IPS-15b (cell line): ENCODE data around the gene CORIN.
"Not testable (repeated sequence)": the region's sequence is repeated elsewhere in the genome, so short reads cannot be mapped to it uniquely, and the experiment has no call there.

Source experiments
- H3K27me3 ChIP-seq: one replicate; pipeline ENCODE4 v1.6.1; 2013; ENCODE audit warnings: low read length; ENCODE audit not compliant: control insufficient read depth, insufficient read depth
- H3K36me3 ChIP-seq: one replicate; pipeline ENCODE4 v1.6.1; 2013; ENCODE audit warnings: low read length; ENCODE audit not compliant: control insufficient read depth, insufficient read depth
- H3K4me1 ChIP-seq: one replicate; pipeline ENCODE4 v1.6.1; 2013; ENCODE audit warnings: mild to moderate bottlenecking, low read length; ENCODE audit not compliant: control insufficient read depth, insufficient read depth
- H3K4me3 ChIP-seq: one replicate; pipeline ENCODE4 v1.5.1; 2013; ENCODE audit warnings: low read depth, low read length
- H3K9ac ChIP-seq: one replicate; pipeline ENCODE4 v1.6.1; 2013; ENCODE audit warnings: low read depth, mild to moderate bottlenecking, low read length
- H3K9me3 ChIP-seq: one replicate; pipeline ENCODE4 v1.6.1; 2013; ENCODE audit warnings: mild to moderate bottlenecking, low read length; ENCODE audit not compliant: control insufficient read depth, insufficient read depth

Gene CORIN

DNA sequence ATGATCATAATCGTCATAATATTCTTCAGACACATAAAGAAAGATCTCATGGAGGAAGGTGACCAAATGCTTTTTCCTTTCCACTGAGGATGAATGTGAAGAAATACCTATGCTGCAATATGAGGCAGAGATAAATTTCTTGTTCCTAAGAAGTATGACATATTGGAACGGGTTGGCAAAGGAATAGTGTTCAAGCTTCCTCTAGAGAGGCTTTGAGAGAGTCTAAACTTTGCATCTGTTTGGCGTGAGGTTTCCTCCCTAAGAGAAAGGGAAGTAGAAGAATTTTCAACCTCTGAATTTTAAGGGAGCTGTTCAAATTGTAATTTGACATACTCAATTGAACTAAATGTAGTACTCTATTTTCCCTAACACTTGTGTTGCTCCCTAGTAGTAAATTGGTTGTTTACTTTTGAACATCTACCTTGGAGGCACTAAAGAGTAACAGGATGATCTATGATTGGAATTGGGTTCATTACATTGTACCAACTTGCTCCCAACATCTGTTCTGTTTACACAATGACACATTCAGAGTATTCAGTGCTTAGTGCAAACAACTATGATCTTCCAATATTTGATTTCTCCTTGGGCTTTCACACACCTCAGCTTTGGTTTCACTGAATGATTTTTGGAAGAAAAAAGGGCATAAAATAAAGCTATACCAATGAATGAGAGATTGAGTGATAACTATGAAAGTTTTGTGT is 122.0 kb downstream of the CORIN start:
- no peaks in the 10 kb centered on the region for H3K27me3 ChIP-seq
- peaks cover 26% of the 10 kb centered on the region for H3K4me1 ChIP-seq
- H3K9me3 ChIP-seq, result no peaks in the 10 kb centered on the region
- no peak overlapping the region for H3K4me3 ChIP-seq
- H3K9ac ChIP-seq, result no peak overlapping the region
- H3K36me3 ChIP-seq, result no peaks in the 10 kb centered on the region

DNA sequence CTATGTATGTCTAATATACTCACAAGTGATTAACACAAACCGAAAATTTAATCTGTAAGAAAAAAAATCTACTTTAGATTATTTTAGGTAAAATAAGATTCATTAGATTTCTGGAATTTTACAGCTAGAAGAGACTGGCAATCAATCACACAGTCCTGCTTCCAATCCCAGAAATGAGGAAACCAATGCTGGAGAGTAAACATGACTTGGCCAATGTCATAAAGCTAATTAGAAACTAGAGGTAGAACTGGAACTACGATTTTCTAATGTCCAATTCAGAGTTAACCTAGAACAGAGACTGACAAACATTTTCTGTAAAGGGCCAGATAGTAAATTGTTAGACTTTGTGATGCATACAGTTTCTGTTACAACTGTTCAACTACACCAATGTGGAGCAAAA is 123.6 kb downstream of the CORIN start:
- Histone ChIP-seq H3K27me3 (no peaks in the 10 kb centered on the region), H3K9me3 (no peaks in the 10 kb centered on the region), H3K4me3 (no peak overlapping the region), H3K9ac (no peak overlapping the region), H3K36me3 (no peaks in the 10 kb centered on the region), H3K4me1 (peaks cover 26% of the 10 kb centered on the region)

DNA sequence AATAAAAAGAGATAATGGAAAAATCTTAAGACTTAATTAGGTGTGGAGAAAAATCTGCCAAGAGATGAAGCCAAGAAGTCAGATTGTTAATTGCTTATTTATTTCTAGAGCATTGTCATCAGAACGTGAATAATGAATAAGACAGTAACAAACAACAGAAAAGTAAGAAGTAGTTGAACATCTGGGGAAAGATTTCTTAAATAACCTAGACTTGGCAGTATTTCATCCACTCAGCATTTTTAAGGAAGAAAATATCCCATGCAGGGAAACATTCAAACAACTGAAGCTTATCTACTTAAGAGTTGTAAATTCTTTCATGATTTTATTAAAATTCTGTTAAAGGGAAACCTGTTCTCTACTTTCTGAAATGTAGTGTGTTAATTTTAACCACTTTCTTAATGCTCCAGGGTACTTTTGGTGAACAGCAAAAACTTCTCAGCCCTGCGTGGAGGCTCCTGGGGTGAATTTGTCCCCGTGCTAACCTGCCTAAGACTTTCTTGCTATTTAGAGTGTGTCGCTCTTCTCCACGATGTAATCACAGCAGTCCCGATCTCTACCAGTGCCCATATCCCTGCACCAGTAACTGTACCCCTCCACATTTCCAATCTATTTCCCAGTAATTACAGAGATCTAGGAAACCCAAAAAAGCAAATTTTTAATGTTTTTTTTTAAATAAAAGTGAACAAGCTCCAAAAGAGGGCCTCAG is 124.6 kb downstream of the CORIN start:
- Histone ChIP-seq H3K4me3 (no peak overlapping the region), H3K27me3 (no peaks in the 10 kb centered on the region), H3K36me3 (no peaks in the 10 kb centered on the region), H3K4me1 (peaks cover 26% of the 10 kb centered on the region), H3K9ac (no peak overlapping the region), H3K9me3 (no peaks in the 10 kb centered on the region)

DNA sequence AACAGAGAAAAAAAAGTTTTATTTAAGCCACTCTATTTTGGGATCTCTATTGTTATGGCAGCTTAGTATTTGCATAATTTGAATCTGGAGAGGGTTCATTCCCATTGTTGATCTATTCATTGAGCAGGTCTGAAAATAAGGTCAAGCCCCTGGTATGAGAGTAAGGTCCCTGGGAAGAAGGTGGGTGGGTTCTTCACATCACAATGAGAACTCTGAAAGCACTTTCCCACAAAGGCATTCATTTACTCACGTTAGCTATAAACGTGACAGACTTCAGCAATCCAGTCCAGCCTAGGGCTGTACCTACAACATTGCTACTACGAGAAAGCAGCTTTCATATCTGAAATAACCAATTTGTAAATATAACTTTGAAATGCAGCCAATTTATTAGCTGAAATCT is 126.2 kb downstream of the CORIN start:
- Histone ChIP-seq H3K4me3 (no peak overlapping the region), H3K9ac (no peak overlapping the region), H3K36me3 (no peaks in the 10 kb centered on the region), H3K27me3 (no peaks in the 10 kb centered on the region), H3K9me3 (no peaks in the 10 kb centered on the region), H3K4me1 (peaks cover 14% of the 10 kb centered on the region)

DNA sequence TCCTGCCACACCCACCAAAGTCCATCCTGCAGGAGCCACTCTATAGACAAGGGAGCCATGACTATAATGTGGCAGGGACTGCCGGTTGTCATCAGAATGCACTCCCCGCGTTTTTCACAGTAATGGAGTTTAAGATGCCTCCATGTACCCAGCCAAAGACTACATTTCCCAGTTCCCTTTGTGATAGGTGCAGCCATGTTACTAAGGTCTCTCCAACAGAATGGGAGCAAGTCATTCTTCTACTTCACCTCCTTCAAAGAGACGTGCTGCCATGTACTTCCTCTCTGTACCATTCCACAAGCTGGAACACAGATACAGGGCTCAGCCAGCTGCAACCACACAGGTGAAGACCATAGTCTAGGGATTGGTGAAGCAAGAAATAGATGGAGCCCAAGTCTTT is 126.7 kb downstream of the CORIN start:
- no peak overlapping the region for H3K9ac ChIP-seq
- H3K9me3 ChIP-seq, result no peaks in the 10 kb centered on the region
- no peak overlapping the region for H3K4me3 ChIP-seq
- peaks cover 13% of the 10 kb centered on the region for H3K4me1 ChIP-seq
- H3K27me3 ChIP-seq, result no peaks in the 10 kb centered on the region
- H3K36me3 ChIP-seq, result no peaks in the 10 kb centered on the region

DNA sequence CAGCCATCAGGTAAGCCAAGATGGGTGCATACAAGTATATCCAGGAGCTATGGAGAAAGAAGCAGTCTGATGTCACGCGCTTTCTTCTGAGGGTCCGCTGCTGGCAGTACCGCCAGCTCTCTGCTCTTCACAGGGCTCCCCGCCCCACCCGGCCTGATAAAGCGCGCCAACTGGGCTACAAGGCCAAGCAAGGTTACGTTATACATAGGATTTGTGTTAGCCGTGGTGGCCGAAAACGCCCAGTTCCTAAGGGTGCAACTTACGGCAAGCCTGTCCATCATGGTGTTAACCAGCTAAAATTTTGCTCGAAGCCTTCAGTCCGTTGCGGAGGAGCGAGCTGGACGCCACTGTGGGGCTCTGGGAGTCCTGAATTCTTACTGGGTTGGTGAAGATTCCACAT is 131.5 kb downstream of the CORIN start:
- H3K4me3 ChIP-seq, H3K9me3 ChIP-seq, H3K9ac ChIP-seq, H3K27me3 ChIP-seq, H3K36me3 ChIP-seq, H3K4me1 ChIP-seq: not testable (repeated sequence)

DNA sequence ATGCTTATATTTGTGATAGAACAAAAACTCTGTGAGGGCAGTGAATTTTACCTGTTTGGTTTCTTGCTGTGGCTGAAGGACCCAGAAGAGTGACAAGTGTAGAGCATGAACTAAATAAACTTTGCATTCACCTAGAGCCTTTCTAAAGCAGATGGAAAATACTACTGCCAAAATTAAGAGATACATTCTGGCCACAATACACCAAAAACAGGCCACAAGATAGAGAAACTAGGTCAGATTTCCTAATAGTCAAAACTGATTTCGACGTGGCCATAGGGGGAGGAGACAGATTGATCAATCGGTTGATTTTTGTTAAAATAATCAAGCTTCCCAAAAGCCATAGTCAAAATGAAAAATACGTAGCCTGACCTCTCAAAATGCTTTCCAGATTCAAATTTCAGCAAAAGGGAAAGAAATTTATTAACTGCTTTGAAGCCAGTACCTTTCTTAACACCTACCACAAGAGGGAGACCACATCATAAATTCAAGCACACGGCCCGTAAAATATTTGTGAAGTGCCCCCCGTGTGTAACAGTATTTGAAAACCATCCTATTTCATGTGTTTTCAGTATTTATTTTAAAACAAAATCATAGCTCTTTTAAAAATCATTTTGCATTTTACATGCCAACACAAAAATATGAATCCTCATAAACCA is 132.4 kb downstream of the CORIN start:
- Histone ChIP-seq H3K36me3 (no peaks in the 10 kb centered on the region), H3K27me3 (no peaks in the 10 kb centered on the region), H3K9me3 (no peaks in the 10 kb centered on the region), H3K4me3 (no peak overlapping the region), H3K4me1 (peaks cover 3% of the 10 kb centered on the region), H3K9ac (no peak overlapping the region)

DNA sequence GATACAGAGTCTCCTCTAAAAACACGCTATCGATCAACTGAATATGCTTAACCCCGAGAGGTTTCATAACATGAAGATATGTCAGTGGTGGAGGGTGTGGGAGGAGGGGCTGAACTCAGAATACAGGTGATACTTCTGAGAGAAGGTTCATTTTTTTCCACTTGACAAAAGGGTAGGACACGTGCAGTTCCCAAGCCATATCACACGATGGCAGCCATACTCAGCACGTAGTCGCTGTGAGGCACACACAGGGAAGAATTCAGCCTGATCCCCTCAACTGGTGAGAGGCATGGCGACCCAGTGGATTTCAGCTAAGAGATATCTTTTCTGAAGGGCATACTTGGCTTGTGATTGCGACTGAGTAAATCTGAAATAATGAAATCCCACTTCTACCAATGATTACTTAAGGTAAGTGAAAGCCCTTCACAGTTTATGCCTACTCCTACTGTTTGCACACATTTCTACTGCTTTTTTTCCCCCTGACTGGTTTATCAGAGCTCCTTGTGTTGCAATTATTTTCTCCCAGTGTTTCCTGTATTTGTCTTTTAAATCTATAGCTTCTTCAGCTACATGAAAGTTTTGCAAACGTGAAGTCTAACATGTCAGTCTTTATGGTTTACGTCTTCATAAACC is 133.1 kb downstream of the CORIN start:
- H3K4me3 ChIP-seq, result no peak overlapping the region
- H3K9ac ChIP-seq, result no peak overlapping the region
- no peaks in the 10 kb centered on the region for H3K36me3 ChIP-seq
- no peaks in the 10 kb centered on the region for H3K9me3 ChIP-seq
- no peaks in the 10 kb centered on the region for H3K27me3 ChIP-seq
- peaks cover 3% of the 10 kb centered on the region for H3K4me1 ChIP-seq

DNA sequence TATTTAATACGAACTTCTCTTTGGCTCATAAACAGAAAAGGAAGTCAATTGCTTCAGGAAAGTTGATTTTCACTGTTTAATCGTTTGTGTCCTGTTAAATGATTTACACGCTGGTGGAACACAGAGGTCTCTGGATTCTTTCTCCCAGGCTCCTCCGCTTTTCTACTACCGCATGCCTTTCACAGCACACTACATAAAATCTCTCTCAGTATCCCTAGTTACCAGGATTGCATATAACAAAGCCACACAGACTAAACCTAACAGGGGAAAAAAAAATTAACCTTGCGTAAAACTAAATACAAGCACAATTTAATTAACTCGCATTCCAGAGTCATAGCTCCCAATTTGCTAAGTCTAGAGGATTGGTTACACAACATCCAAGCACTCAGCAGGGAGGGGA is 133.9 kb downstream of the CORIN start:
- no peaks in the 10 kb centered on the region for H3K27me3 ChIP-seq
- no peak overlapping the region for H3K9ac ChIP-seq
- no peak overlapping the region for H3K4me3 ChIP-seq
- no peaks in the 10 kb centered on the region for H3K9me3 ChIP-seq
- H3K4me1 ChIP-seq, result peaks cover 3% of the 10 kb centered on the region
- no peaks in the 10 kb centered on the region for H3K36me3 ChIP-seq

DNA sequence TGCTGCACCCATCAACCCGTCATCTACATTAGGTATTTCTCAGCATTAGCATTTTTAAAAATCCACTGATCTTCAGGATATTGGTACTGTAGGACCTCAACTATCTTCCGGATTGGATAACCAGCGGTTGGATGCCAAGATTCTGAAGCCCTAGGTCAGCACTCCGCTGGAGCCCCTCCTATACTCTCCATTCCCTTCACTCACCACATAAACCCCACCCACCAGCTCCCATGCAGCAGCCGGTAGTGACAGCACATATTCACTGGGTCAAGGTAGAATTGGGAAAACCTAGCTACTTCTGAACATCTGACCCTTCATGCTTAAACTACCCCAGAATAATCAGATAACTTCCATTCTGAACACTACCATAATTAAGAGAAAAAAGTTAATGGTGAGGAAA is 134.9 kb downstream of the CORIN start:
- Histone ChIP-seq H3K4me3 (no peak overlapping the region), H3K4me1 (peaks cover 3% of the 10 kb centered on the region), H3K36me3 (no peaks in the 10 kb centered on the region), H3K9ac (no peak overlapping the region), H3K9me3 (no peaks in the 10 kb centered on the region), H3K27me3 (no peaks in the 10 kb centered on the region)

DNA sequence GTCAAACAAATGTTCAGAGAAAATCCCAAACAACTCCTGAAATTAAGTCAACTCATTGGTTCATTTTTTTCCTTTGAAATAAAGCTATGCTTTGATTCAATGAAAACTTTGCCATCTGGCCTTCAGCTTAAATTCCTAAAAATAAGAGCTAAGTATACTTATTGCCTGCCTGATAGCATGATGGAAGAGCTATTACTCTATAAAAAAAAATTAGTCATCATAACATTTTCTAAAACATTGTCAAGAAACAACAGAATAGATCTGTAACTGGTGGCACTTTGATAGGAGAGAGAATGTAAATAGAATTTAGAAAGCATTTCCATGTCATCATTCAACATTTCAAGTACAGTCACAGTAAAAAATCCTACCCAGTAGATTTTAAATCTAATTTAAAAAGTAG is 136.6 kb downstream of the CORIN start:
- H3K4me1 ChIP-seq, result peaks cover 3% of the 10 kb centered on the region
- no peaks in the 10 kb centered on the region for H3K9me3 ChIP-seq
- no peak overlapping the region for H3K4me3 ChIP-seq
- no peaks in the 10 kb centered on the region for H3K36me3 ChIP-seq
- no peaks in the 10 kb centered on the region for H3K27me3 ChIP-seq
- no peak overlapping the region for H3K9ac ChIP-seq
